Stomach smooth muscle (tissue), 2 donors: ENCODE results near the gene RBM22.

Experiments used
- H3K27ac ChIP-seq: one replicate; pipeline ENCODE4 v1.7.0; 2013; ENCODE audit warnings: mild to moderate bottlenecking, low read length, inconsistent platforms
- H3K27me3 ChIP-seq, 2 donors: one replicate each; pipeline ENCODE4 v1.7.0; 2013; ENCODE audit warnings: low read length in 2 of 2; ENCODE audit not compliant: insufficient read depth in 2 of 2, control insufficient read depth in 1 of 2
- H3K36me3 ChIP-seq, 2 donors: one replicate each; pipeline ENCODE4 v1.7.0; 2013; ENCODE audit warnings: low read length in 2 of 2; ENCODE audit not compliant: control insufficient read depth in 2 of 2, insufficient read depth in 2 of 2
- H3K4me1 ChIP-seq: one replicate; pipeline ENCODE4 v1.7.0; 2013; ENCODE audit warnings: low read length; ENCODE audit not compliant: control insufficient read depth, insufficient read depth
- H3K4me3 ChIP-seq, 2 donors: one replicate each; pipeline ENCODE4 v1.7.0; 2013; ENCODE audit warnings: low read length in 2 of 2
- H3K9ac ChIP-seq, 2 donors: one replicate each; pipeline ENCODE4 v1.7.0; 2013; ENCODE audit warnings: low read length in 2 of 2, mild to moderate bottlenecking in 1 of 2
- H3K9me3 ChIP-seq, 2 donors: one replicate each; pipeline ENCODE4 v1.7.0; 2013; ENCODE audit warnings: low read length in 2 of 2; ENCODE audit not compliant: control insufficient read depth in 2 of 2
- donor health status: healthy.
- donor health status: Pancreatic carcinoma.

Gene RBM22

GRCh38 chr5:150651382-150651781 is 49.5 kb downstream of the RBM22 start:
- Histone ChIP-seq H3K27me3 (no peaks in the 10 kb centered on the region), H3K36me3 (peaks cover 8 to 20% of the 10 kb centered on the region in 2 donors), H3K9ac (no peak overlapping the region), H3K4me3 (no peak overlapping the region), H3K9me3 (no peaks in the 10 kb centered on the region), H3K27ac (no peak overlapping the region), H3K4me1 (peaks cover 51% of the 10 kb centered on the region)

GRCh38 chr5:150650021-150651006 is 50.5 kb downstream of the RBM22 start:
- no peaks in the 10 kb centered on the region for H3K9me3 ChIP-seq
- no peak overlapping the region for H3K27ac ChIP-seq
- peaks cover 50% of the 10 kb centered on the region for H3K4me1 ChIP-seq
- H3K4me3 ChIP-seq, result no peak overlapping the region
- H3K36me3 ChIP-seq, result peaks cover 8 to 20% of the 10 kb centered on the region in 2 donors
- no peak overlapping the region for H3K9ac ChIP-seq
- no peaks in the 10 kb centered on the region for H3K27me3 ChIP-seq

GRCh38 chr5:150649108-150650020 is 51.5 kb downstream of the RBM22 start:
- Histone ChIP-seq H3K9me3 (no peaks in the 10 kb centered on the region), H3K9ac (no peak overlapping the region), H3K36me3 (peaks cover 8 to 20% of the 10 kb centered on the region in 2 donors), H3K4me3 (no peak overlapping the region), H3K27me3 (no peaks in the 10 kb centered on the region), H3K4me1 (peaks cover 58% of the 10 kb centered on the region), H3K27ac (no peak overlapping the region)

GRCh38 chr5:150648294-150649107 is 52.4 kb downstream of the RBM22 start:
- H3K27ac ChIP-seq, result no peak overlapping the region

GRCh38 chr5:150647275-150648251 is 53.3 kb downstream of the RBM22 start:
- H3K9ac ChIP-seq, result no peak overlapping the region

More at GRCh38 chr5:150648294-150649107, 52.4 kb downstream of the RBM22 start:
- Histone ChIP-seq H3K27me3 (no peaks in the 10 kb centered on the region), H3K4me3 (no peak overlapping the region), H3K4me1 (peaks cover 61% of the 10 kb centered on the region), H3K9me3 (no peaks in the 10 kb centered on the region), H3K9ac (no peak overlapping the region), H3K36me3 (peaks cover 8 to 20% of the 10 kb centered on the region in 2 donors)

GRCh38 chr5:150645070-150645700 is 55.7 kb downstream of the RBM22 start:
- H3K4me3 ChIP-seq, result peak overlapping the region in 1 of 2 donors; percentile 35
- H3K4me1 ChIP-seq, result peaks cover 70% of the 10 kb centered on the region
- no peaks in the 10 kb centered on the region for H3K9me3 ChIP-seq
- no peaks in the 10 kb centered on the region for H3K27me3 ChIP-seq
- peak overlapping the region; percentile 55 for H3K27ac ChIP-seq
- H3K9ac ChIP-seq, result peak overlapping the region; percentile 0 to 47
- H3K36me3 ChIP-seq, result peaks cover 8 to 15% of the 10 kb centered on the region in 2 donors

More at GRCh38 chr5:150647275-150648251, 53.3 kb downstream of the RBM22 start:
- H3K27ac ChIP-seq, result no peak overlapping the region
- H3K36me3 ChIP-seq, result peaks cover 8 to 20% of the 10 kb centered on the region in 2 donors
- peaks cover 60% of the 10 kb centered on the region for H3K4me1 ChIP-seq
- no peaks in the 10 kb centered on the region for H3K9me3 ChIP-seq
- no peaks in the 10 kb centered on the region for H3K27me3 ChIP-seq
- H3K4me3 ChIP-seq, result peak overlapping the region in 1 of 2 donors; percentile 29

- peak overlapping the region in 1 of 2 donors; percentile 35 for H3K4me3 ChIP-seq
Measured at GRCh38 chr5:150644514-150644913, 56.3 kb downstream of the RBM22 start.

GRCh38 chr5:150644058-150644457 is 56.8 kb downstream of the RBM22 start:
- Histone ChIP-seq H3K27ac (peak overlapping the region; percentile 55), H3K4me3 (no peak overlapping the region), H3K9ac (peak overlapping the region in 1 of 2 donors; percentile 36), H3K4me1 (peaks cover 77% of the 10 kb centered on the region), H3K36me3 (peaks cover 8% of the 10 kb centered on the region in 2 donors), H3K9me3 (no peaks in the 10 kb centered on the region), H3K27me3 (no peaks in the 10 kb centered on the region)

More at GRCh38 chr5:150644514-150644913, 56.3 kb downstream of the RBM22 start:
- H3K9me3 ChIP-seq, result no peaks in the 10 kb centered on the region
- no peaks in the 10 kb centered on the region for H3K27me3 ChIP-seq
- H3K36me3 ChIP-seq, result peaks cover 8 to 11% of the 10 kb centered on the region in 2 donors
- H3K27ac ChIP-seq, result peak overlapping the region; percentile 55
- H3K4me1 ChIP-seq, result peaks cover 73% of the 10 kb centered on the region
- peak overlapping the region; percentile 0 to 36 for H3K9ac ChIP-seq
